Measurements from ENCODE around the gene OTUD3.

DNA sequence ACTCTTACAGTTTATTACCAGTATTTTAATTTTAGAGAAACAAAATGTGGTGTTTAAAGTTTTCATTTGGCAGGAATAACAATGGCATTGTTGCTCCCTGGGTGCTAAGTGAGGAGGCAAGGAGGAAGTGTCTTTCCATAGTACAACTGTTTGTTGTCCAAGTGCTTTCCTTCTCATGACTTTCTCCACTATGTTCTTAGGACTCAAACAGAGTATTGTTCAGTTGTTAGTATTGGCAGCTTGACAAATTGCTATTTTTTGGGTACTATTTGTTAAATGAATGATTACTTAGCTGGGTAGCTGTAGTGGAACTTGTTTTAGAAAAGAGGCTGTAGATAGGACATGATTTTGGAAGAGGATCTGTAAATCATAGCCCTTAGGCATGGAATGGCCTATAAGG is 7.5 kb downstream of the OTUD3 start:
- TF ChIP-seq, protein P1, sequence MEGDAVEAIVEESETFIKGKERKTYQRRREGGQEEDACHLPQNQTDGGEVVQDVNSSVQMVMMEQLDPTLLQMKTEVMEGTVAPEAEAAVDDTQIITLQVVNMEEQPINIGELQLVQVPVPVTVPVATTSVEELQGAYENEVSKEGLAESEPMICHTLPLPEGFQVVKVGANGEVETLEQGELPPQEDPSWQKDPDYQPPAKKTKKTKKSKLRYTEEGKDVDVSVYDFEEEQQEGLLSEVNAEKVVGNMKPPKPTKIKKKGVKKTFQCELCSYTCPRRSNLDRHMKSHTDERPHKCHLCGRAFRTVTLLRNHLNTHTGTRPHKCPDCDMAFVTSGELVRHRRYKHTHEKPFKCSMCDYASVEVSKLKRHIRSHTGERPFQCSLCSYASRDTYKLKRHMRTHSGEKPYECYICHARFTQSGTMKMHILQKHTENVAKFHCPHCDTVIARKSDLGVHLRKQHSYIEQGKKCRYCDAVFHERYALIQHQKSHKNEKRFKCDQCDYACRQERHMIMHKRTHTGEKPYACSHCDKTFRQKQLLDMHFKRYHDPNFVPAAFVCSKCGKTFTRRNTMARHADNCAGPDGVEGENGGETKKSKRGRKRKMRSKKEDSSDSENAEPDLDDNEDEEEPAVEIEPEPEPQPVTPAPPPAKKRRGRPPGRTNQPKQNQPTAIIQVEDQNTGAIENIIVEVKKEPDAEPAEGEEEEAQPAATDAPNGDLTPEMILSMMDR (IDR thresholded peaks at IDR 0.05), result no peak
- TF ChIP-seq EP300 (IDR thresholded peaks at IDR 0.05) (no peak), POLR2AphosphoS5 (IDR thresholded peaks at IDR 0.05) (no peak), POLR2A (IDR thresholded peaks at IDR 0.05; ENCODE audit: low read depth) (no peak)
